Prostate gland (tissue), 2 donors: Measurements from ENCODE around the gene SMIM43. TPM values are rescaled to one million over a fixed set of nuclear protein-coding genes. Genes with fewer than 3 reads are reported as not detected.

Source experiments
- DNase-seq: peaks from one replicate; pipeline ENCODE4 v3.0.0-alpha.2; 2019; ENCODE audit warnings: low spot score
- H3K27ac ChIP-seq, 2 donors: fragments of 200-600 bp; sonication (generic); 2 replicates each; pipeline ENCODE4 v1.5.1; 2017 to 2019
- H3K27me3 ChIP-seq: fragments of 200-600 bp; sonication (generic); replicated peaks from 2 replicates; pipeline ENCODE4 v1.5.1; 2019; ENCODE audit not compliant: insufficient read depth
- H3K36me3 ChIP-seq, 2 donors: fragments of 200-600 bp; sonication (generic); 1 replicate in 1 of 2; 2 replicates in 1 of 2; pipeline versions ENCODE4 v1.5.1 to v1.8.1; 2017 to 2019
- H3K4me1 ChIP-seq: fragments of 200-600 bp; sonication (generic); replicated peaks from 2 replicates; pipeline ENCODE4 v1.5.1; 2019
- H3K4me3 ChIP-seq, 2 donors: fragments of 200-600 bp; sonication (generic); 2 replicates each; pipeline ENCODE4 v1.5.1; 2017 to 2019
- H3K9me3 ChIP-seq: fragments of 200-600 bp; sonication (generic); 2 replicates; pipeline ENCODE4 v1.5.1; 2017
- CTCF ChIP-seq, 4 experiments: fragments of 200-600 bp in 2 of 4; fragments of 450-650 bp in 2 of 4; sonication (generic) in 2 of 4; IDR thresholded peaks; 1 replicate in 3 of 4; 2 replicates in 1 of 4; pipeline ENCODE4 v1.5.1; 2016 to 2019; ENCODE audit warnings: antibody characterized with exemption in 4 of 4, mild to moderate bottlenecking in 2 of 4, moderate library complexity in 2 of 4
- POLR2A ChIP-seq: fragments of 450-650 bp; IDR thresholded peaks from one replicate; pipeline ENCODE4 v1.6.1; 2016; ENCODE audit warnings: antibody characterized with exemption, mild to moderate bottlenecking
- POLR2AphosphoS5 ChIP-seq: sonication (generic); formaldehyde crosslinking; IDR thresholded peaks from one replicate; pipeline ENCODE4 v1.6.1; 2017; ENCODE audit warnings: antibody characterized with exemption
- whole genome bisulfite sequencing: methylation state at CpG from one replicate; pipeline ENCODE4 v1.1.5; 2018; 5-methylcytosine and 5-hydroxymethylcytosine counted together
- intact Hi-C: fragments of 100-400 bp; cut with DNase I; formaldehyde crosslinking; loops from one replicate; pipeline ENCODE4 v1.14.2; 2022
- total RNA-seq, 2 donors: library from RNA; depleted of rRNA; stranded (reverse); fragments of >200 nt; gene quantifications; one replicate each; pipeline ENCODE4 v1.1.0, GENCODE V29; 2016

SMIM43 gene
- total RNA-seq, 2 donors from 2014 or later: not detected

- Histone ChIP-seq H3K9me3 (no peaks in the 10 kb centered on the region), H3K36me3 (no peaks in the 10 kb centered on the region), H3K4me1 (no peaks in the 10 kb centered on the region), H3K27me3 (no peaks in the 10 kb centered on the region), H3K4me3 (no peak overlapping the region), H3K27ac (no peak overlapping the region)
- TF ChIP-seq POLR2AphosphoS5: no peak
- DNase-seq: no peak
- 79% methylated on average over 6 of the region's 6 CpGs for WGBS
- intact Hi-C loops: no loop called here
These were observed 11.8 kb upstream of the SMIM43 start for GRCh38 chr4:121776610-121777401.

- no peak for DNase-seq
- Histone ChIP-seq H3K27me3 (peaks cover 3% of the 10 kb centered on the region), H3K4me3 (no peak overlapping the region), H3K4me1 (no peaks in the 10 kb centered on the region), H3K36me3 (no peaks in the 10 kb centered on the region), H3K9me3 (no peaks in the 10 kb centered on the region), H3K27ac (no peak overlapping the region)
- intact Hi-C loops: no loop called here
- TF ChIP-seq POLR2AphosphoS5 (no peak), POLR2A (no peak), CTCF (IDR thresholded peaks at IDR 0.05) (no peak)
- 93% methylated on average over 1 of the region's 1 CpG for WGBS
These were observed 8.9 kb upstream of the SMIM43 start for GRCh38 chr4:121773883-121774282.

- Histone ChIP-seq H3K36me3 (no peaks in the 10 kb centered on the region), H3K4me3 (no peak overlapping the region), H3K27ac (no peak overlapping the region), H3K4me1 (no peaks in the 10 kb centered on the region), H3K27me3 (peaks cover 3% of the 10 kb centered on the region), H3K9me3 (no peaks in the 10 kb centered on the region)
- DNase-seq: no peak
- no peak for TF ChIP-seq CTCF (IDR thresholded peaks at IDR 0.05)
- no peak for TF ChIP-seq POLR2AphosphoS5
- TF ChIP-seq POLR2A: no peak
- intact Hi-C loops: no loop called here
- 97% methylated on average over 1 of the region's 1 CpG for WGBS
These were observed 6.9 kb upstream of the SMIM43 start for GRCh38 chr4:121771869-121772268.

- Histone ChIP-seq H3K27me3 (peaks cover 11% of the 10 kb centered on the region), H3K36me3 (no peaks in the 10 kb centered on the region), H3K9me3 (no peaks in the 10 kb centered on the region), H3K4me3 (no peak overlapping the region), H3K4me1 (peaks cover 2% of the 10 kb centered on the region), H3K27ac (no peak overlapping the region)
- TF ChIP-seq POLR2AphosphoS5: no peak
- no peak for TF ChIP-seq CTCF (IDR thresholded peaks at IDR 0.05)
- TF ChIP-seq POLR2A: no peak
- DNase-seq: no peak
- intact Hi-C loops: no loop called here
- WGBS: 91% methylated on average over 2 of the region's 2 CpGs
These were observed 4.4 kb upstream of the SMIM43 start for GRCh38 chr4:121769341-121769740.

GRCh38 chr4:121767166-121767565 is 2.2 kb upstream of the SMIM43 start:
- Histone ChIP-seq H3K36me3 (no peaks in the 10 kb centered on the region), H3K4me3 (no peak overlapping the region), H3K27ac (no peak overlapping the region), H3K27me3 (peaks cover 11% of the 10 kb centered on the region), H3K4me1 (peaks cover 2% of the 10 kb centered on the region), H3K9me3 (no peaks in the 10 kb centered on the region)
- WGBS: 94% methylated on average over 4 of the region's 4 CpGs
- intact Hi-C loops: no loop called here
- no peak for DNase-seq
- no peak for TF ChIP-seq POLR2A
- no peak for TF ChIP-seq POLR2AphosphoS5
- no peak for TF ChIP-seq CTCF (IDR thresholded peaks at IDR 0.05)
